ENCODE data around the gene PCYOX1L. TPM values are rescaled to one million over a fixed set of nuclear protein-coding genes. Genes with fewer than 3 reads are reported as not detected.
A peak's percentile ranks its signal among the peaks of the same experiment; 100 is the strongest.

Gene PCYOX1L
- polyA plus RNA-seq, 1 experiment, result 12.8 TPM

DNA sequence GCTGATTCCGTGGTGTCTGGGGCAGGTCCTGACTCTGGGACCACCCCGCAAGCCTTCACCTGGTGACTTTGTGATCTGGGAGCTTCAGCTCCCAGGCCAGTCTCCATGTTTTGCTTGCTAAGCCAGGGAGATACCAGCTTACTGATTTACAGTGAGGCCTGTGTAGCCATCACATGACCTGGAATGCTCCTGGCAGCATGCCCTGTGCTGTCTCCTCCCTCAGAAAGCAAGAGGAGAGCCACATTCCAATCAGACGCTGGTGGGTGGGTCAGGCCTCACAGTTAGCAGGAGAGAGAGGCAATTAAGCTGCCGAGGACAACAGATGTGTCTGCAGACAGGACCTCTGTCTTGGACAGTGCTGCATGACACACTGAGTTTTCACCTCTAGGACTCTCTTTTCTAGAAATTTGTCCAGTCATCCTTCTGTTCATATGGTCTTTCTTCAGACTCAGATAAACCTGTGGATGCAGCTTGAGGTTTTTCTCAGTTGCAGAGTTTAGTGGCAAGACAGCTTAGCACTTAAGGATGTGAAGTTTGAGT, 37.0 kb upstream of the PCYOX1L start:
- POLR2A ChIA-PET, result interaction anchor here (0.5 to 1.1 kb wide), 4 partner anchors 24 to 86 kb away, joined by 3 to 4 read pairs (median 3); partner anchors contain the start of gene GRPEL2
- TF ChIP-seq, protein P1, sequence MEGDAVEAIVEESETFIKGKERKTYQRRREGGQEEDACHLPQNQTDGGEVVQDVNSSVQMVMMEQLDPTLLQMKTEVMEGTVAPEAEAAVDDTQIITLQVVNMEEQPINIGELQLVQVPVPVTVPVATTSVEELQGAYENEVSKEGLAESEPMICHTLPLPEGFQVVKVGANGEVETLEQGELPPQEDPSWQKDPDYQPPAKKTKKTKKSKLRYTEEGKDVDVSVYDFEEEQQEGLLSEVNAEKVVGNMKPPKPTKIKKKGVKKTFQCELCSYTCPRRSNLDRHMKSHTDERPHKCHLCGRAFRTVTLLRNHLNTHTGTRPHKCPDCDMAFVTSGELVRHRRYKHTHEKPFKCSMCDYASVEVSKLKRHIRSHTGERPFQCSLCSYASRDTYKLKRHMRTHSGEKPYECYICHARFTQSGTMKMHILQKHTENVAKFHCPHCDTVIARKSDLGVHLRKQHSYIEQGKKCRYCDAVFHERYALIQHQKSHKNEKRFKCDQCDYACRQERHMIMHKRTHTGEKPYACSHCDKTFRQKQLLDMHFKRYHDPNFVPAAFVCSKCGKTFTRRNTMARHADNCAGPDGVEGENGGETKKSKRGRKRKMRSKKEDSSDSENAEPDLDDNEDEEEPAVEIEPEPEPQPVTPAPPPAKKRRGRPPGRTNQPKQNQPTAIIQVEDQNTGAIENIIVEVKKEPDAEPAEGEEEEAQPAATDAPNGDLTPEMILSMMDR (IDR thresholded peaks at IDR 0.05; ENCODE audit: insufficient read depth, low read depth, low read length), result no peak
- peak; percentile 82 for DNase-seq (ENCODE audit: low read depth)
- Histone ChIP-seq H3K36me3 (ENCODE audit: control insufficient read depth, insufficient read depth, low read length) (no peaks in the 10 kb centered on the region), H3K27me3 (ENCODE audit: control insufficient read depth, insufficient read depth, low read length) (no peaks in the 10 kb centered on the region), H3K4me3 (ENCODE audit: low read depth, low read length) (no peak overlapping the region)
- CTCF ChIA-PET, result interaction anchor here (1.0 to 20.8 kb wide), 11 partner anchors 13 to 244 kb away, joined by 3 to 289 read pairs (median 4); partner anchors contain the start of gene GRPEL2

DNA sequence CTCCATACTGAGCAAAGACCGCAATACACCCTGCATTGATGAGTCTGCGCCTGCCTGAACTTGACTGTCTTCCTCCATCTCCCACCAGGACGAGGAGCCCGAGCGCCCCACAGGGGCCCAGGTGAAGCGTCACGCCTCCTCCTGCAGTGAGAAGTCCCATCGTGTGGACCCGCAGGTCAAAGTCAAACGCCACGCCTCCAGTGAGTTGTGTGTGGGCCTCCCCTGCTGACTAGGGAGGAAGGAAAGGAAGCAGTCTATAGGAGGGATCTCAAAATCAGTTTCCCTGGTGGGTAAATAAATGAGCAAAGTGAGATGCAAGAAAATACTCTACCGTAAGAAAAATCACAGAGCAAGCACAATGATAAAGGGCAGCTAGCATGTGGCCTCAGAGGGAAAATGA, 35.3 kb upstream of the PCYOX1L start:
- no peaks in the 10 kb centered on the region for H3K36me3 ChIP-seq (ENCODE audit: control insufficient read depth, insufficient read depth, low read length)
- ChIA-PET CTCF (interaction anchor here (0.5 to 20.8 kb wide), 5 partner anchors 19 to 59 kb away, joined by 3 to 289 read pairs (median 4); no protein-coding TSS in a partner anchor), POLR2A (interaction anchor here (0.5 kb wide), 1 partner anchor 278 kb away, joined by 4 read pairs; no protein-coding TSS in a partner anchor)
- H3K4me3 ChIP-seq (ENCODE audit: low read depth, low read length), result no peak overlapping the region
- TF ChIP-seq, protein P1 (IDR thresholded peaks at IDR 0.05; ENCODE audit: insufficient read depth, low read depth, low read length), result no peak
- no peak for DNase-seq (ENCODE audit: low read depth)
- no peaks in the 10 kb centered on the region for H3K27me3 ChIP-seq (ENCODE audit: control insufficient read depth, insufficient read depth, low read length)

DNA sequence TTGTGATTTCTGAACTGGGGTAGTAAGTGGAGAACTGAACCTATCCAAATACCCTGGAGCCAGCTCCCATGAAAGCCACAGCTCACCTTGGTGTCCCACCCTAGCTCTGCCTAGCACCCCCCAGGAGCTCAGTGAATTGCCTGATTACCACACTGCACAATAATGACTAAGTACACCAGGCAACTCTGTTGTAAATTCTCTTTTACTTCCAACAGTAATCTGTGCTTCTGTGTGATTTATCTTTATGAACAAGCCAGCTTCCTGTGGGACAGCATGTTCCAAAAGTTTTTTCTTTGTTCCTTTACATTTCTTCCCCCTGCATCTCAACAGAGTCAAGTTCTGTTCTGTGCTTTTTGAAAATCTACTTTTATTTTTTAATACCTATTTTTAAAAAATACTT, 34.6 kb upstream of the PCYOX1L start:
- TF ChIP-seq, protein P1 (IDR thresholded peaks at IDR 0.05; ENCODE audit: insufficient read depth, low read depth, low read length), result no peak
- Histone ChIP-seq H3K4me3 (ENCODE audit: low read depth, low read length) (no peak overlapping the region), H3K27me3 (ENCODE audit: control insufficient read depth, insufficient read depth, low read length) (no peaks in the 10 kb centered on the region), H3K36me3 (ENCODE audit: control insufficient read depth, insufficient read depth, low read length) (no peaks in the 10 kb centered on the region)
- no peak for DNase-seq (ENCODE audit: low read depth)
- ChIA-PET CTCF (interaction anchor here (0.8 to 20.8 kb wide), 7 partner anchors 17 to 109 kb away, joined by 3 to 289 read pairs (median 4); no protein-coding TSS in a partner anchor), POLR2A (interaction anchor here (0.5 kb wide), 1 partner anchor 277 kb away, joined by 4 read pairs; no protein-coding TSS in a partner anchor)

DNA sequence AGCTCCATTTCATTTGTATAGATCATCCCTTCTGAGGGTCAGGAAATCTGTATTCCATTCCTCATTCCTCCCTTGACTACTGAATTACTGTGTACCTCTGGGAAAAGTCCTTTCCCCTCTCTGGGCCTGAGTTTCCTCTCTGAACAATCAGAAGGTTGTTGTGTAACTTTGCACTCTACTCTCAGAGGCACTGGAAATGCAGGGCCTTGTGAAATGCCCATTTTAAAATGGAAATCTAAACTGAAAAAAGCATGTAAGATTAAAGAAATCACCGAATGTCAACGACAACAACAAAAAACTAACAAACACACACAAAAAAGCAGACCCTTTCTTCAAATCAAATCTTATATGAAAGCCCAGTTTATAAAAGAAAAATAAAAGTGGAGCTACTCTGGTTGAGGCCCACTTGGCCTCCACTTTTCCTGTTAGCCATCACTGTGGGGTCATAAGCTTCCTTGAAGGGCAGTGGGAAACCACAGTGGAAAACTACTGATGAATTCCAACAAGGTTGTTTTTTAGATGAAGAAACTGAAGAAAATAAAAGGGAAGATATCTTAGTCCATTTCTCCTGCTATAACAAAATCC, 34.1 kb upstream of the PCYOX1L start:
- CTCF ChIA-PET, result interaction anchor here (0.8 to 20.8 kb wide), 7 partner anchors 18 to 108 kb away, joined by 3 to 289 read pairs (median 4); no protein-coding TSS in a partner anchor
- no peaks in the 10 kb centered on the region for H3K27me3 ChIP-seq (ENCODE audit: control insufficient read depth, insufficient read depth, low read length)
- TF ChIP-seq, protein P1 (IDR thresholded peaks at IDR 0.05; ENCODE audit: insufficient read depth, low read depth, low read length), result no peak
- H3K36me3 ChIP-seq (ENCODE audit: control insufficient read depth, insufficient read depth, low read length), result no peaks in the 10 kb centered on the region
- DNase-seq (ENCODE audit: low read depth), result no peak
- H3K4me3 ChIP-seq (ENCODE audit: low read depth, low read length), result no peak overlapping the region
- POLR2A ChIA-PET, result no interaction called here

DNA sequence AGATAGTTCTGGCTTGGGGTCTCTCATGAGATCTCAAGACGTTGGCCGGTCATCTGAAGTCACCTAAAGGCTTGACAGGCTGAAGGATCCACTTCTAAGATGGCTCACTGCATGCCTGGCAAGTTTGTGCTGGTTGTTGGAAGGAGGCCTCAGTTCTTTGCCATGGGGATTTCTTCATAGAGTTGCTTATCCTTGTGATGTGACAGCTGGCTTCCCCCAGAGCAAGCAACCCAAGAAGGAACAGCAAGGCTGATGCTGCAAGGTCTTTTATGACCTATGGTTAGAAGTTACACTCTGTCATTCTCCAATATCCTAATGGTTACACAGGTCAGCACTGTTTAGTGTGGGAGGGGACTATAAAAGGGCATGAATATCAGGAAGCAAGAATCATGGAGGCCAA, 33.2 kb upstream of the PCYOX1L start:
- CTCF ChIA-PET, result interaction anchor here (0.9 to 20.8 kb wide), 4 partner anchors 44 to 59 kb away, joined by 3 to 289 read pairs (median 6); no protein-coding TSS in a partner anchor
- Histone ChIP-seq H3K27me3 (ENCODE audit: control insufficient read depth, insufficient read depth, low read length) (no peaks in the 10 kb centered on the region), H3K4me3 (ENCODE audit: low read depth, low read length) (no peak overlapping the region), H3K36me3 (ENCODE audit: control insufficient read depth, insufficient read depth, low read length) (no peaks in the 10 kb centered on the region)
- DNase-seq (ENCODE audit: low read depth), result no peak
- POLR2A ChIA-PET, result no interaction called here
- TF ChIP-seq, protein P1 (IDR thresholded peaks at IDR 0.05; ENCODE audit: insufficient read depth, low read depth, low read length), result no peak
